ENCODE results near the gene CNOT6L.
"Not testable (repeated sequence)": the region's sequence is repeated elsewhere in the genome, so short reads cannot be mapped to it uniquely, and the experiment has no call there.

The CNOT6L gene

DNA sequence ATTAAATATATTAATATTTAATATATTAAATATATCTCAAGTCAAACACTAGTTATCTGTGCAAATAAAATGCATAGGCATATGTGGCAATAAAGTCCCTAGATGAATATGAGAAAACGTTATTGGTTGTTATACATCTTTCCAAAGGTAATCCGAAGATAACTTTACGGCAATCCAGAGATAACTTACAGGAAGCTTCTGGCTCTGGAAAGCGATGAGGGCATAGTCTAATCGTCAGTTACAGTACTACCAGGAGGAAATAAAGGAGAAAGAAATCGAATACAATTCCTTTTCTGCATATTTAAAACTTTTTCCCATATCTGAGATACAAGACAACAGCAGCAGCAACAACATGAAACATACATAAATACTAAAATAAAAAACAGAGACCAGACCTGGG lies 35.3 kb downstream of the CNOT6L start:
- no peak overlapping the region for H3K9ac ChIP-seq
- H4K20me1 ChIP-seq (ENCODE audit: insufficient read depth): peaks cover 70% of the 10 kb centered on the region
- H3K4me2 ChIP-seq: no peak overlapping the region
- H3K4me3 ChIP-seq (IDR thresholded peaks at IDR 0.05; ENCODE audit: insufficient read depth, low read depth, low read length): no peak overlapping the region
- TF ChIP-seq, protein P1, sequence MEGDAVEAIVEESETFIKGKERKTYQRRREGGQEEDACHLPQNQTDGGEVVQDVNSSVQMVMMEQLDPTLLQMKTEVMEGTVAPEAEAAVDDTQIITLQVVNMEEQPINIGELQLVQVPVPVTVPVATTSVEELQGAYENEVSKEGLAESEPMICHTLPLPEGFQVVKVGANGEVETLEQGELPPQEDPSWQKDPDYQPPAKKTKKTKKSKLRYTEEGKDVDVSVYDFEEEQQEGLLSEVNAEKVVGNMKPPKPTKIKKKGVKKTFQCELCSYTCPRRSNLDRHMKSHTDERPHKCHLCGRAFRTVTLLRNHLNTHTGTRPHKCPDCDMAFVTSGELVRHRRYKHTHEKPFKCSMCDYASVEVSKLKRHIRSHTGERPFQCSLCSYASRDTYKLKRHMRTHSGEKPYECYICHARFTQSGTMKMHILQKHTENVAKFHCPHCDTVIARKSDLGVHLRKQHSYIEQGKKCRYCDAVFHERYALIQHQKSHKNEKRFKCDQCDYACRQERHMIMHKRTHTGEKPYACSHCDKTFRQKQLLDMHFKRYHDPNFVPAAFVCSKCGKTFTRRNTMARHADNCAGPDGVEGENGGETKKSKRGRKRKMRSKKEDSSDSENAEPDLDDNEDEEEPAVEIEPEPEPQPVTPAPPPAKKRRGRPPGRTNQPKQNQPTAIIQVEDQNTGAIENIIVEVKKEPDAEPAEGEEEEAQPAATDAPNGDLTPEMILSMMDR (conservative IDR thresholded peaks at IDR 0.05; ENCODE audit: low read depth, low read length): no peak
- no peaks in the 10 kb centered on the region for H3K36me3 ChIP-seq (ENCODE audit: insufficient read depth)
- no peak overlapping the region for H3K27ac ChIP-seq
- H3K4me1 ChIP-seq (ENCODE audit: low read depth, poor library complexity, severe bottlenecking): peaks cover 16% of the 10 kb centered on the region
- H3K27me3 ChIP-seq (ENCODE audit: insufficient read depth, low read depth): no peaks in the 10 kb centered on the region
- no peak overlapping the region for H2AFZ ChIP-seq (ENCODE audit: low read depth)
- H3K79me2 ChIP-seq (ENCODE audit: insufficient read depth, low read depth): peaks cover 96% of the 10 kb centered on the region

DNA sequence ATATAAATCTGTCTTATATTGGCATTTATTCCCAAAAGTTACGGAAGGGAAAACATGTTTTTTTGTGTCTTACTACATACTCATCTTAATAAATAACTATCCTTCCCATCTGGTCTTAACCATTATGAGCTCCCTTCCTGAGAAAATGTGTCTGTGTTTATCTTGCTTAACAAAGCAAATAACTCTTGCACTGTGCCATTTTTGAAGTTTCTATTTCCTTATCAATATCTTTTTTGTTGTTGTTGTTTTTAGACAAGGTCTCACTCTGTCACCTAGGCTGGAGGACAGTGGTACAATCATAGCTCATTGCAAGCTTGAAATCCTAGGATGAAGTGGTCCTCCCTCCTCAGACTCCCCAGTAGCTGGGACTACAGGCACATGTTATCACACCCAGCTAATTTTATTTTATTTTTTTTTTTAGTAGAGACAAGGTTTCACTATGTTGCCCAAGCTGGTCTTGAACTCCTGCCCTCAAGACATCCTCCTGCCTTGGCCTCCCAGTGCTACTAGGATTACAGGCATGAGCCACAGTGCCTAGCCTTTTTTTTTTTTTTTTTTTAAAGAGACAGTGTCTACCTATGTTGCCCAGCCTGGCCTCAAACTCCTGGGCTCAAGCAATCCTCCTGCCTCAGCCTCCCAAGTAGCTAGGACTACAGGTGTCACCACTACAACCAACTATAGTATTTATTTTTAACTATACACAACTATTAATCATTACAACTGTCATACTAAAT lies 36.9 kb downstream of the CNOT6L start:
- Histone ChIP-seq H3K36me3 (ENCODE audit: insufficient read depth) (no peaks in the 10 kb centered on the region), H3K9ac (no peak overlapping the region), H3K4me2 (no peak overlapping the region), H3K27me3 (ENCODE audit: insufficient read depth, low read depth) (no peaks in the 10 kb centered on the region), H3K4me1 (ENCODE audit: low read depth, poor library complexity, severe bottlenecking) (peaks cover 27% of the 10 kb centered on the region), H4K20me1 (ENCODE audit: insufficient read depth) (peaks cover 70% of the 10 kb centered on the region), H3K27ac (no peak overlapping the region), H3K4me3 (IDR thresholded peaks at IDR 0.05; ENCODE audit: insufficient read depth, low read depth, low read length) (no peak overlapping the region), H2AFZ (ENCODE audit: low read depth) (no peak overlapping the region), H3K79me2 (ENCODE audit: insufficient read depth, low read depth) (peaks cover 96% of the 10 kb centered on the region)
- TF ChIP-seq, protein P1 (conservative IDR thresholded peaks at IDR 0.05; ENCODE audit: low read depth, low read length): no peak

DNA sequence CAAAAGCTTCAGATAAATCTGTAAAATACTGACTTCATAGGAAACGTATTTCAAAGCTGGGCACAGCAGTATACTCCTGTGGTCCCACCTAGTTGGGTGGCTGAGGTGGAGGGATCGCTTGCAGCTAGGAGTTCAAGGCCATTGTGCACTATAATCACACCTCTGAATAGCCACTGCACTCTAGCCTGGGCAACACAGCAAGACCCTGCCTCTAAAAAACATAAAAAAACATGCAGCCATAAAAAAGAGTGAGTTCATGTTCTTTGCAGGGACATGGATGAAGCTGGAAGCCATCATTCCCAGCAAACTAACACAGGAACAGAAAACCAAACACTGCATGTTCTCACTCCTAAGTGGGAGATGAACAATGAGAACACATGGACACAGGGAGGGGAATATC lies 38.4 kb downstream of the CNOT6L start:
- not testable (repeated sequence) for H2AFZ ChIP-seq (ENCODE audit: low read depth); H3K36me3 ChIP-seq (ENCODE audit: insufficient read depth); H3K4me3 ChIP-seq (IDR thresholded peaks at IDR 0.05; ENCODE audit: insufficient read depth, low read depth, low read length); H3K9ac ChIP-seq; H3K27me3 ChIP-seq (ENCODE audit: insufficient read depth, low read depth); H3K4me2 ChIP-seq; H3K27ac ChIP-seq
- Histone ChIP-seq H3K79me2 (ENCODE audit: insufficient read depth, low read depth) (peaks cover 96% of the 10 kb centered on the region), H3K4me1 (ENCODE audit: low read depth, poor library complexity, severe bottlenecking) (peaks cover 35% of the 10 kb centered on the region), H4K20me1 (ENCODE audit: insufficient read depth) (peaks cover 66% of the 10 kb centered on the region)

DNA sequence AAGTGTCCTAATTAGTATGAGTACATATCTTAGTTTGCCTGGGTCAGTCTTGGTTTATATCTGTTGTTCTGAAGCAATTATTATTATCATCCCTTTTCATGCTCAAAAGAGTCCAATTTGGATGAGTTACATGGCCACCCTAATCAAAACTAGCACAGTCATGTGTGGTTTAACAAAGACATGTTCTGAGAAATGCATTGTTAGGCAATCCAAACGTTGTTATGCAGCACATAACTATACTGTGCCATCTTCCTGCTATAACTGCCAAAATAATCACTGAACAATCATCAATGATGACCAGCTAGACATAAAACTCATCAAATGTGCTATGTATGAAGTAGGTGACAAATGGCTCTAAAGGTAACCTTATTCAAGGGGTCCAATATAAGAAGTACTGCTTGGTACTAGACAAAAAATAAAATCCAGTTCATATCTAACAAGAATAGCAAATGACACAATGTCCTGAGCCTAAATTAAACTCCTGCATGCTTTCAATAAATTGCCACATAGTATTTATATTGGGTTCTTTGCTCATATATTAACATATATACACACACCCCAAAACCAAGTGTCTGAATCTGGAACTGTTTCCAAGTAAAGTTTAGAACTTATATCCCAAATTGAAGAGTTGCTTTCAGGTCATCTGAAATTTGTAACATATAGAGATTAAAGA lies 41.9 kb downstream of the CNOT6L start:
- TF ChIP-seq, protein P1 (conservative IDR thresholded peaks at IDR 0.05; ENCODE audit: low read depth, low read length): no peak
- Histone ChIP-seq H3K4me3 (IDR thresholded peaks at IDR 0.05; ENCODE audit: insufficient read depth, low read depth, low read length) (no peak overlapping the region), H3K4me2 (peak overlapping the region; percentile 4; the same call in 1 of the 2 replicates), H3K79me2 (ENCODE audit: insufficient read depth, low read depth) (peaks cover 72% of the 10 kb centered on the region), H3K36me3 (ENCODE audit: insufficient read depth) (no peaks in the 10 kb centered on the region; the same call in 1 of the 2 replicates), H3K9ac (no peak overlapping the region), H3K27me3 (ENCODE audit: insufficient read depth, low read depth) (no peaks in the 10 kb centered on the region), H3K27ac (peak overlapping the region; percentile 7; the same call in 1 of the 2 replicates), H3K4me1 (ENCODE audit: low read depth, poor library complexity, severe bottlenecking) (peaks cover 29% of the 10 kb centered on the region), H2AFZ (ENCODE audit: low read depth) (no peak overlapping the region), H4K20me1 (ENCODE audit: insufficient read depth) (peaks cover 35% of the 10 kb centered on the region)

All from KMS-11 (cell line).